ENCODE data around the gene PIGZ.

GRCh38 chr3:196985954-196986885, 17.6 kb upstream of the PIGZ start:
- TF ChIP-seq CTCF (IDR thresholded peaks at IDR 0.05) (no peak), POLR2A (IDR thresholded peaks at IDR 0.05) (no peak)

Data from uterus (tissue), 2 donors.